Fibroblast of lung (primary cell): ENCODE measurements around the gene AGO1. TPM values are rescaled to one million over a fixed set of nuclear protein-coding genes. Genes with fewer than 3 reads are reported as not detected.
A peak's percentile ranks its signal among the peaks of the same experiment; 100 is the strongest.

Experiments
- DNase-seq, 2 donors: peaks; one replicate each; pipeline versions ENCODE4 v3.0.0 to v3.0.0-alpha.2; 2010; ENCODE audit warnings: low read depth in 2 of 2
- H2AFZ ChIP-seq: 2 replicates; pipeline ENCODE4 v1.5.1; 2012; ENCODE audit warnings: low read length, control low read depth, inconsistent platforms
- H3K27ac ChIP-seq: 2 replicates; pipeline ENCODE4 v1.5.1; 2011; ENCODE audit warnings: low read length, control low read depth; ENCODE audit not compliant: insufficient read depth
- H3K27me3 ChIP-seq: 2 replicates; pipeline ENCODE4 v1.5.1; 2011; ENCODE audit warnings: mild to moderate bottlenecking, low read length; ENCODE audit not compliant: control insufficient read depth, insufficient read depth
- H3K36me3 ChIP-seq: 2 replicates; pipeline ENCODE4 v1.5.1; 2011; ENCODE audit warnings: low read length; ENCODE audit not compliant: control insufficient read depth, insufficient read depth
- H3K4me1 ChIP-seq: 2 replicates; pipeline ENCODE4 v1.5.1; 2011; ENCODE audit warnings: low read length; ENCODE audit not compliant: control insufficient read depth, insufficient read depth; ENCODE audit errors: extremely low read depth
- H3K4me2 ChIP-seq: 2 replicates; pipeline ENCODE4 v1.5.1; 2011; ENCODE audit warnings: low read length, control low read depth; ENCODE audit not compliant: insufficient read depth; ENCODE audit errors: extremely low read depth
- H3K4me3 ChIP-seq, 4 experiments: fragments of 200-600 bp in 1 of 4; sonication (generic) in 1 of 4; replicated peaks in 1 of 4; 2 replicates each; pipeline ENCODE4 v1.5.1; 2011 to 2016; ENCODE audit warnings: low read length in 4 of 4, low read depth in 3 of 4, mild to moderate bottlenecking in 3 of 4, control low read depth in 2 of 4, inconsistent platforms in 1 of 4, mixed read lengths in 1 of 4; ENCODE audit not compliant: insufficient read depth in 1 of 4; ENCODE audit errors: control extremely low read depth in 1 of 4
- H3K79me2 ChIP-seq: 2 replicates; pipeline ENCODE4 v1.5.1; 2012; ENCODE audit warnings: mild to moderate bottlenecking, low read length, inconsistent platforms; ENCODE audit not compliant: control insufficient read depth, insufficient read depth
- H3K9ac ChIP-seq: 2 replicates; pipeline ENCODE4 v1.5.1; 2011; ENCODE audit warnings: mild to moderate bottlenecking, low read length, control low read depth; ENCODE audit not compliant: insufficient read depth
- H3K9me3 ChIP-seq: 2 replicates; pipeline ENCODE4 v1.5.1; 2012; ENCODE audit warnings: low read depth, low read length; ENCODE audit not compliant: control insufficient read depth, insufficient read depth
- H4K20me1 ChIP-seq: 2 replicates; pipeline ENCODE4 v1.5.1; 2011; ENCODE audit warnings: low read length; ENCODE audit not compliant: control insufficient read depth, insufficient read depth; ENCODE audit errors: extremely low read depth
- EZH2 ChIP-seq: IDR thresholded peaks from 2 replicates; pipeline ENCODE4 v1.5.1; 2012; ENCODE audit warnings: low read length, control low read depth, mild to moderate bottlenecking; ENCODE audit errors: missing control alignments
- polyA plus RNA-seq, 2 donors: library from polyadenylated mRNA; depleted of rRNA in 1 of 2; stranded (reverse) in 1 of 2; unstranded in 1 of 2; fragments of >200 nt; gene quantifications; 2 replicates each; pipeline ENCODE4 v1.2.1, GENCODE V29; 2011 to 2012; ENCODE audit warnings: missing spikeins in 1 of 2
- total RNA-seq: library from RNA; depleted of rRNA; stranded (reverse); fragments of >200 nt; gene quantifications from 2 replicates; pipeline ENCODE4 v1.2.1, GENCODE V29; 2014
- TF ChIP-seq, protein P1 (sequence below), 2 donors: IDR thresholded peaks in 1 of 2; conservative IDR thresholded peaks in 1 of 2; 1 replicate in 1 of 2; 2 replicates in 1 of 2; pipeline ENCODE4 v1.5.1; 2011 to 2012; ENCODE audit warnings: low read length in 2 of 2, control low read depth in 1 of 2, inconsistent platforms in 1 of 2, low read depth in 1 of 2, mild to moderate bottlenecking in 1 of 2

The AGO1 gene
- total and polyA plus RNA-seq, 2 donors (not counting 1 experiment from before 2014, with no cell fraction given) = 7.6 to 12.8 TPM

DNA sequence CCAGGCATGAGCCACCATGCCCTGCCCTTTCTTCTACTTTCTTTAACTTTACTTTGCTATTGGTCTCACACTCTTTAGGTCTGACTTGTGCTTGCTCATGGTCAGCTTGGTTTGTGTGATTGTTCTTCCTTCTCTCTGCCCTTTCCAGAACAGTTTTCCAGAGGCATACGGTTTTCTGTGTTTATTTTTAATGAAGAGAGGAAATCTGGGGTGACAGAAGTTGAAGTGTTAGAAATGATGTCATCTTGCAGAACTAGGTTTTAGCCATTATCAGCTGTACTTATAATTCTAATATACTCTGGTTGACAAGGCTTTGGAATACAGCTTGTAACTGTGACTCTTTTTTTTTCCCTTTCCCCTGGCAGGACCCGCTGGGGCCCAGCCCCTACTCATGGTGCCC is 62.3 kb downstream of the AGO1 start:
- Histone ChIP-seq H3K4me3 (no peak overlapping the region), H3K9ac (no peak overlapping the region), H2AFZ (no peak overlapping the region), H3K36me3 (no peaks in the 10 kb centered on the region), H3K27me3 (no peaks in the 10 kb centered on the region), H3K4me2 (no peak overlapping the region), H3K9me3 (no peaks in the 10 kb centered on the region), H3K4me1 (peaks cover 2% of the 10 kb centered on the region), H3K27ac (no peak overlapping the region), H4K20me1 (no peaks in the 10 kb centered on the region), H3K79me2 (peaks cover 27% of the 10 kb centered on the region)
- DNase-seq = no peak
- no peak for TF ChIP-seq EZH2
- TF ChIP-seq, protein P1, sequence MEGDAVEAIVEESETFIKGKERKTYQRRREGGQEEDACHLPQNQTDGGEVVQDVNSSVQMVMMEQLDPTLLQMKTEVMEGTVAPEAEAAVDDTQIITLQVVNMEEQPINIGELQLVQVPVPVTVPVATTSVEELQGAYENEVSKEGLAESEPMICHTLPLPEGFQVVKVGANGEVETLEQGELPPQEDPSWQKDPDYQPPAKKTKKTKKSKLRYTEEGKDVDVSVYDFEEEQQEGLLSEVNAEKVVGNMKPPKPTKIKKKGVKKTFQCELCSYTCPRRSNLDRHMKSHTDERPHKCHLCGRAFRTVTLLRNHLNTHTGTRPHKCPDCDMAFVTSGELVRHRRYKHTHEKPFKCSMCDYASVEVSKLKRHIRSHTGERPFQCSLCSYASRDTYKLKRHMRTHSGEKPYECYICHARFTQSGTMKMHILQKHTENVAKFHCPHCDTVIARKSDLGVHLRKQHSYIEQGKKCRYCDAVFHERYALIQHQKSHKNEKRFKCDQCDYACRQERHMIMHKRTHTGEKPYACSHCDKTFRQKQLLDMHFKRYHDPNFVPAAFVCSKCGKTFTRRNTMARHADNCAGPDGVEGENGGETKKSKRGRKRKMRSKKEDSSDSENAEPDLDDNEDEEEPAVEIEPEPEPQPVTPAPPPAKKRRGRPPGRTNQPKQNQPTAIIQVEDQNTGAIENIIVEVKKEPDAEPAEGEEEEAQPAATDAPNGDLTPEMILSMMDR (conservative IDR thresholded peaks at IDR 0.05 in 1 of 2, IDR thresholded peaks at IDR 0.05 in 1 of 2; ENCODE audit: low read depth in 1 of 2, low read length in 2 of 2) = no peak

DNA sequence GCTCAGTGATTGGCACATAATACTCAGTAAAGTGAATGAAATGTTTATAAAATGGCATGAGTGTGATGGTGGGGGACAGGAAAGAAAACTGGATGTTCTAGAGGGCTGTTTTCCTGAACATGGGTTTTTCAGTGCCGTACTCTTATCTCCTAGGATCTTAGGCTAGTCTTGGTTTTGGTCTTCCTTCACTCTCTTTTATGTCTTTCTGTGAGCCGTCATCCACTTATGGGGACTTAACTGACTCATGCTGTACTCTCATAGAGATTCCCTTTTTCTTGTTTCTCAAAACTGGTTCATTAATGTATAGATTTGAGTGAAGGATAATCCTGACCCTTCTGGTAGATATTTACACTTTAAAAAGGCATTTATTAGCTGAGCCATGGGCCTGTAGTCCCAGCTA is 64.5 kb downstream of the AGO1 start:
- no peak for DNase-seq
- Histone ChIP-seq H2AFZ (no peak overlapping the region), H3K27ac (no peak overlapping the region), H3K4me2 (no peak overlapping the region), H3K27me3 (no peaks in the 10 kb centered on the region), H3K4me1 (peaks cover 2% of the 10 kb centered on the region), H3K9ac (no peak overlapping the region), H3K4me3 (no peak overlapping the region), H3K9me3 (no peaks in the 10 kb centered on the region), H3K79me2 (peaks cover 15% of the 10 kb centered on the region), H3K36me3 (no peaks in the 10 kb centered on the region), H4K20me1 (no peaks in the 10 kb centered on the region)
- TF ChIP-seq, protein P1 (conservative IDR thresholded peaks at IDR 0.05 in 1 of 2, IDR thresholded peaks at IDR 0.05 in 1 of 2; ENCODE audit: low read depth in 1 of 2, low read length in 2 of 2) = no peak

DNA sequence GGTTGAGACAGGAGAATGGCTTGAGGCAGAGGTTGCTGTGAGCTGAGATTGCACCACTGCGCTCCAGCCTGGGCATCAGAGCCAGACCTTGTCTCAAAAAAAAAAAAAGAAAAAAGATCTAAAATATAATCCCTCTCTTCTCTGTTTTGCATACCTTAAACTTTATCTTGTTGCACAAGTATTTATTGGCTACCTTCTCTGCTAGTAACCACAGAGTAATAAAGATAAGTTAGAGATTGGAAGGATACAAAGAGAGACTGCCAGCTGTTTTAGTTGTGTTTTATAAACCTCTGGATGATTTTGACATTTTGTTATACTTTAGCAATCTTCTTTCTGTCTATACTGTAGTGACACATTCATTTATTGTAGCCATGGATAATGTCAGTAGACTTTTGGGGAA is 75.5 kb downstream of the AGO1 start:
- Histone ChIP-seq H3K4me1 (no peaks in the 10 kb centered on the region), H3K36me3 (no peaks in the 10 kb centered on the region), H3K4me3 (no peak overlapping the region), H3K27me3 (no peaks in the 10 kb centered on the region), H3K9me3 (no peaks in the 10 kb centered on the region), H3K79me2 (no peaks in the 10 kb centered on the region), H4K20me1 (no peaks in the 10 kb centered on the region), H3K4me2 (no peak overlapping the region), H2AFZ (no peak overlapping the region), H3K9ac (no peak overlapping the region), H3K27ac (no peak overlapping the region)
- DNase-seq = peak in 1 of 2 donors; percentile 15
- TF ChIP-seq, protein P1 (conservative IDR thresholded peaks at IDR 0.05 in 1 of 2, IDR thresholded peaks at IDR 0.05 in 1 of 2; ENCODE audit: low read depth in 1 of 2, low read length in 2 of 2) = no peak
- TF ChIP-seq EZH2 = no peak
